SK-N-SH (cell line): Measurements from ENCODE around the gene FNDC1. TPM values are rescaled to one million over a fixed set of nuclear protein-coding genes. Genes with fewer than 3 reads are reported as not detected.
A peak's percentile ranks its signal among the peaks of the same experiment; 100 is the strongest.

Experiments used
- CTCF ChIA-PET: fragments of 300-600, 350-600 bp; formaldehyde crosslinking; extraction: SDS; loops from one replicate; lab custom pipeline; 2021; lab: Yijun Ruan, JAX
- POLR2A ChIA-PET: fragments of 350-600 bp; sonication (Branson Sonifier 250); formaldehyde crosslinking; extraction: SDS; loops from one replicate; lab custom pipeline; 2020; ENCODE audit warnings: antibody characterized with exemption, inconsistent platforms; lab: Yijun Ruan, JAX
- DNase-seq: peaks from one replicate; pipeline ENCODE4 v3.0.0; 2012
- H2AFZ ChIP-seq: fragments of 200-600 bp; sonication (generic); 2 replicates; pipeline ENCODE4 v1.8.1; 2016; ENCODE audit warnings: antibody characterized with exemption, mild to moderate bottlenecking, low read depth
- H3F3A ChIP-seq: fragments of 200-600 bp; sonication (generic); replicated peaks from 2 replicates; pipeline ENCODE3; 2016; ENCODE audit warnings: antibody characterized with exemption, mild to moderate bottlenecking; ENCODE audit not compliant: insufficient read depth
- H3K27ac ChIP-seq, 2 experiments: fragments of 200-500 bp in 1 of 2; fragments of 200-600 bp in 1 of 2; sonication (Bioruptor generic) in 1 of 2; sonication (generic), shearing (Covaris generic) in 1 of 2; 2 replicates each; pipeline versions ENCODE4 v1.5.1 to v1.6.1; 2014 to 2016; ENCODE audit warnings: low read depth in 2 of 2, inconsistent platforms in 1 of 2, low read length in 1 of 2, mild to moderate bottlenecking in 1 of 2, mixed read lengths in 1 of 2
- H3K27me3 ChIP-seq: fragments of 200-600 bp; sonication (generic), shearing (Covaris generic); 2 replicates; pipeline ENCODE4 v1.6.1; 2016; ENCODE audit warnings: mixed run types; ENCODE audit not compliant: insufficient read depth
- H3K36me3 ChIP-seq, 2 experiments: fragments of 200-500 bp in 1 of 2; fragments of 200-600 bp in 1 of 2; sonication (Bioruptor generic) in 1 of 2; sonication (generic) in 1 of 2; replicated peaks in 1 of 2; 2 replicates each; pipeline versions ENCODE3 to v1.5.1; 2014 to 2016; ENCODE audit warnings: low read length in 1 of 2, mild to moderate bottlenecking in 1 of 2; ENCODE audit not compliant: insufficient read depth in 2 of 2, control insufficient read depth in 1 of 2
- H3K4me1 ChIP-seq, 2 experiments: fragments of 200-500 bp in 1 of 2; fragments of 200-600 bp in 1 of 2; sonication (Bioruptor generic) in 1 of 2; sonication (generic), shearing (Covaris generic) in 1 of 2; 2 replicates each; pipeline versions ENCODE4 v1.5.1 to v1.6.1; 2014 to 2016; ENCODE audit warnings: low read depth in 1 of 2, low read length in 1 of 2, mixed run types in 1 of 2; ENCODE audit not compliant: insufficient read depth in 2 of 2, control insufficient read depth in 1 of 2
- H3K4me2 ChIP-seq: fragments of 200-600 bp; sonication (generic), shearing (Covaris generic); 2 replicates; pipeline ENCODE4 v1.6.1; 2017; ENCODE audit warnings: mixed run types
- H3K4me3 ChIP-seq, 2 experiments: fragments of 200-500 bp in 1 of 2; fragments of 200-600 bp in 1 of 2; sonication (Bioruptor generic) in 1 of 2; sonication (generic), shearing (Covaris generic) in 1 of 2; 2 replicates each; pipeline versions ENCODE4 v1.5.1 to v1.8.1; 2014 to 2016; ENCODE audit warnings: low read depth in 2 of 2, inconsistent platforms in 1 of 2, low read length in 1 of 2, mild to moderate bottlenecking in 1 of 2, mixed read lengths in 1 of 2, moderate library complexity in 1 of 2
- H3K79me2 ChIP-seq: fragments of 200-600 bp; sonication (generic); 2 replicates; pipeline ENCODE4 v1.8.1; 2017; ENCODE audit warnings: mild to moderate bottlenecking; ENCODE audit not compliant: insufficient read depth
- H3K9ac ChIP-seq: fragments of 200-600 bp; sonication (generic); 2 replicates; pipeline ENCODE4 v1.6.1; 2017; ENCODE audit warnings: mixed run types
- H3K9me2 ChIP-seq: fragments of 200-600 bp; sonication (generic); 2 replicates; pipeline ENCODE4 v1.6.1; 2017; ENCODE audit warnings: mixed run types
- H3K9me3 ChIP-seq: fragments of 200-600 bp; sonication (generic); 2 replicates; pipeline ENCODE4 v1.6.1; 2017; ENCODE audit warnings: mixed run types, mild to moderate bottlenecking, moderate library complexity
- H4K20me1 ChIP-seq: fragments of 200-600 bp; sonication (generic); 2 replicates; pipeline ENCODE4 v1.6.1; 2017; ENCODE audit warnings: mild to moderate bottlenecking, mixed run types; ENCODE audit not compliant: insufficient read depth
- CHD2 ChIP-seq: fragments of 150-350 bp; IDR thresholded peaks from 2 replicates; pipeline ENCODE4 v1.6.1; 2018; ENCODE audit warnings: low read length; ENCODE audit not compliant: partially characterized antibody
- CTCF ChIP-seq: fragments of 200-600 bp; sonication (generic); IDR thresholded peaks from 2 replicates; pipeline ENCODE4 v1.6.1; 2017; ENCODE audit warnings: antibody characterized with exemption, mild to moderate bottlenecking, moderate library complexity
- FOSL2 ChIP-seq: IDR thresholded peaks from 2 replicates; pipeline ENCODE4 v1.4.0; 2012; ENCODE audit warnings: low read depth, mild to moderate bottlenecking, moderate library complexity, borderline replicate concordance
- FOXJ3 ChIP-seq: sonication (generic); formaldehyde crosslinking; IDR thresholded peaks from 2 replicates; pipeline ENCODE4 v1.5.1; 2020; ENCODE audit warnings: mild to moderate bottlenecking, missing genetic modification reagents
- GABPA ChIP-seq: IDR thresholded peaks from 2 replicates; pipeline ENCODE4 v1.4.0; 2012; ENCODE audit warnings: low read depth, mild to moderate bottlenecking
- GATA2 ChIP-seq: sonication (generic); formaldehyde crosslinking; IDR thresholded peaks from 2 replicates; pipeline ENCODE4 v1.5.0; 2020; ENCODE audit warnings: mild to moderate bottlenecking, missing genetic modification reagents
- JUND ChIP-seq: IDR thresholded peaks from 2 replicates; pipeline ENCODE4 v1.4.0; 2012
- MAX ChIP-seq: IDR thresholded peaks from 2 replicates; pipeline ENCODE4 v1.4.0; 2012; ENCODE audit warnings: low read depth
- MEF2A ChIP-seq: IDR thresholded peaks from 2 replicates; pipeline ENCODE4 v1.4.0; 2012; ENCODE audit warnings: low read depth, borderline replicate concordance
- NRF1 ChIP-seq: IDR thresholded peaks from 2 replicates; pipeline ENCODE4 v1.6.1; 2012; ENCODE audit warnings: low read depth, mild to moderate bottlenecking, low read length
- RAD21 ChIP-seq: IDR thresholded peaks from 2 replicates; pipeline ENCODE4 v1.6.1; 2012; ENCODE audit warnings: mild to moderate bottlenecking, low read length
- RCOR1 ChIP-seq: fragments of 150-350 bp; IDR thresholded peaks from 2 replicates; pipeline ENCODE4 v1.6.1; 2017; ENCODE audit warnings: antibody characterized with exemption, low read length
- SIN3A ChIP-seq: IDR thresholded peaks from 2 replicates; pipeline ENCODE4 v1.6.1; 2012; ENCODE audit warnings: low read depth, mild to moderate bottlenecking, low read length, moderate library complexity, borderline replicate concordance
- SMC3 ChIP-seq: IDR thresholded peaks from 2 replicates; pipeline ENCODE4 v1.6.1; 2012; ENCODE audit warnings: low read depth, low read length, improper control_type of control experiment
- TAF1 ChIP-seq: IDR thresholded peaks from 2 replicates; pipeline ENCODE4 v1.6.1; 2012; ENCODE audit warnings: low read depth, mild to moderate bottlenecking, low read length, moderate library complexity, borderline replicate concordance
- TCF12 ChIP-seq: IDR thresholded peaks from 2 replicates; pipeline ENCODE4 v1.4.0; 2012
- USF1 ChIP-seq: IDR thresholded peaks from 2 replicates; pipeline ENCODE4 v1.4.0; 2012; ENCODE audit warnings: low read depth, borderline replicate concordance
- ZBTB33 ChIP-seq: IDR thresholded peaks from 2 replicates; pipeline ENCODE4 v1.4.0; 2012; ENCODE audit warnings: low read depth, borderline replicate concordance
- WGBS: methylation state at CpG from one replicate; pipeline ENCODE4 v1.1.6; 2017; ENCODE audit warnings: low lambda C conversion rate; 5-methylcytosine and 5-hydroxymethylcytosine counted together
- polyA plus RNA-seq, 3 experiments: library from polyadenylated mRNA; depleted of rRNA; stranded (reverse); fragments of >200 nt; gene quantifications; 2 replicates each; pipeline ENCODE4 v1.2.3, GENCODE V29; 2012
- TF ChIP-seq, protein P1 (sequence below): IDR thresholded peaks from 2 replicates; pipeline ENCODE4; 2012
- TF ChIP-seq, protein P2 (sequence below): fragments of 150-350 bp; IDR thresholded peaks from 2 replicates; pipeline ENCODE4 v1.6.1; 2016; ENCODE audit warnings: mild to moderate bottlenecking, low read depth, low read length
- TF ChIP-seq, protein P3 (sequence below): IDR thresholded peaks from 2 replicates; pipeline ENCODE4 v1.6.1; 2012; ENCODE audit warnings: mild to moderate bottlenecking, low read depth, low read length, moderate library complexity

Gene FNDC1
- polyA plus RNA-seq, 1 of the 3 experiments (the other 2 are of a cell fraction), result not detected

GRCh38 chr6:159174263-159174969 lies 5.2 kb downstream of the FNDC1 start:
- Histone ChIP-seq H2AFZ (no peak overlapping the region), H3K4me2 (peak overlapping the region; percentile 36), H3F3A (no peaks in the 10 kb centered on the region), H3K9ac (no peak overlapping the region), H3K79me2 (no peaks in the 10 kb centered on the region), H3K4me1 (peaks cover 0 to 2% of the 10 kb centered on the region in 2 experiments; a peak in 1 of 4 replicates), H3K36me3 (no peaks in the 10 kb centered on the region), H3K4me3 (peak overlapping the region in 1 of 2 experiments; percentile 48; a peak in 1 of 4 replicates), H3K9me2 (no peaks in the 10 kb centered on the region), H3K27ac (no peak overlapping the region), H3K9me3 (no peaks in the 10 kb centered on the region), H3K27me3 (peaks cover 61% of the 10 kb centered on the region), H4K20me1 (no peaks in the 10 kb centered on the region)
- DNase-seq, result peak; percentile 82
- CTCF ChIA-PET, result interaction anchor here (0.6 to 5.5 kb wide), 51 partner anchors 9 to 1237 kb away, joined by 3 to 85 read pairs (median 4); no protein-coding TSS in a partner anchor
- 9% methylated on average over 14 of the region's 19 CpGs for WGBS
- POLR2A ChIA-PET, result no interaction called here
- TF ChIP-seq USF1 (no peak), MEF2A (no peak), SMC3 (peak; percentile 72), TCF12 (no peak), FOXJ3 (CRISPR knock-in tag) (no peak), RAD21 (peak; percentile 92), TAF1 (no peak), NRF1 (no peak), FOSL2 (no peak), CTCF (peak; percentile 98), MAX (0 out of 2 replicates have a peak, but pooled peaks have one; percentile 14), RCOR1 (no peak), CHD2 (no peak), JUND (no peak), ZBTB33 (no peak), GATA2 (CRISPR knock-in tag) (peak; percentile 44), SIN3A (no peak), GABPA (no peak)
- TF ChIP-seq, protein P1, sequence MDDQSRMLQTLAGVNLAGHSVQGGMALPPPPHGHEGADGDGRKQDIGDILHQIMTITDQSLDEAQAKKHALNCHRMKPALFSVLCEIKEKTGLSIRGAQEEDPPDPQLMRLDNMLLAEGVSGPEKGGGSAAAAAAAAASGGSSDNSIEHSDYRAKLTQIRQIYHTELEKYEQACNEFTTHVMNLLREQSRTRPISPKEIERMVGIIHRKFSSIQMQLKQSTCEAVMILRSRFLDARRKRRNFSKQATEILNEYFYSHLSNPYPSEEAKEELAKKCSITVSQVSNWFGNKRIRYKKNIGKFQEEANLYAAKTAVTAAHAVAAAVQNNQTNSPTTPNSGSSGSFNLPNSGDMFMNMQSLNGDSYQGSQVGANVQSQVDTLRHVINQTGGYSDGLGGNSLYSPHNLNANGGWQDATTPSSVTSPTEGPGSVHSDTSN, result no peak
- TF ChIP-seq, protein P2, sequence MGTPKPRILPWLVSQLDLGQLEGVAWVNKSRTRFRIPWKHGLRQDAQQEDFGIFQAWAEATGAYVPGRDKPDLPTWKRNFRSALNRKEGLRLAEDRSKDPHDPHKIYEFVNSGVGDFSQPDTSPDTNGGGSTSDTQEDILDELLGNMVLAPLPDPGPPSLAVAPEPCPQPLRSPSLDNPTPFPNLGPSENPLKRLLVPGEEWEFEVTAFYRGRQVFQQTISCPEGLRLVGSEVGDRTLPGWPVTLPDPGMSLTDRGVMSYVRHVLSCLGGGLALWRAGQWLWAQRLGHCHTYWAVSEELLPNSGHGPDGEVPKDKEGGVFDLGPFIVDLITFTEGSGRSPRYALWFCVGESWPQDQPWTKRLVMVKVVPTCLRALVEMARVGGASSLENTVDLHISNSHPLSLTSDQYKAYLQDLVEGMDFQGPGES, result no peak
- TF ChIP-seq, protein P3, sequence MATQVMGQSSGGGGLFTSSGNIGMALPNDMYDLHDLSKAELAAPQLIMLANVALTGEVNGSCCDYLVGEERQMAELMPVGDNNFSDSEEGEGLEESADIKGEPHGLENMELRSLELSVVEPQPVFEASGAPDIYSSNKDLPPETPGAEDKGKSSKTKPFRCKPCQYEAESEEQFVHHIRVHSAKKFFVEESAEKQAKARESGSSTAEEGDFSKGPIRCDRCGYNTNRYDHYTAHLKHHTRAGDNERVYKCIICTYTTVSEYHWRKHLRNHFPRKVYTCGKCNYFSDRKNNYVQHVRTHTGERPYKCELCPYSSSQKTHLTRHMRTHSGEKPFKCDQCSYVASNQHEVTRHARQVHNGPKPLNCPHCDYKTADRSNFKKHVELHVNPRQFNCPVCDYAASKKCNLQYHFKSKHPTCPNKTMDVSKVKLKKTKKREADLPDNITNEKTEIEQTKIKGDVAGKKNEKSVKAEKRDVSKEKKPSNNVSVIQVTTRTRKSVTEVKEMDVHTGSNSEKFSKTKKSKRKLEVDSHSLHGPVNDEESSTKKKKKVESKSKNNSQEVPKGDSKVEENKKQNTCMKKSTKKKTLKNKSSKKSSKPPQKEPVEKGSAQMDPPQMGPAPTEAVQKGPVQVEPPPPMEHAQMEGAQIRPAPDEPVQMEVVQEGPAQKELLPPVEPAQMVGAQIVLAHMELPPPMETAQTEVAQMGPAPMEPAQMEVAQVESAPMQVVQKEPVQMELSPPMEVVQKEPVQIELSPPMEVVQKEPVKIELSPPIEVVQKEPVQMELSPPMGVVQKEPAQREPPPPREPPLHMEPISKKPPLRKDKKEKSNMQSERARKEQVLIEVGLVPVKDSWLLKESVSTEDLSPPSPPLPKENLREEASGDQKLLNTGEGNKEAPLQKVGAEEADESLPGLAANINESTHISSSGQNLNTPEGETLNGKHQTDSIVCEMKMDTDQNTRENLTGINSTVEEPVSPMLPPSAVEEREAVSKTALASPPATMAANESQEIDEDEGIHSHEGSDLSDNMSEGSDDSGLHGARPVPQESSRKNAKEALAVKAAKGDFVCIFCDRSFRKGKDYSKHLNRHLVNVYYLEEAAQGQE, result no peak
